WTC11 (cell line): ENCODE data around the gene CACNB4. TPM values are rescaled to one million over a fixed set of nuclear protein-coding genes. Genes with fewer than 3 reads are reported as not detected.

Source experiments
- ATAC-seq: fragments of 200-7000 bp; cut with Tn5 transposase; 2 replicates; pipeline ENCODE4 v1.10.0; 2021; ENCODE audit warnings: mild to moderate bottlenecking, moderate library complexity
- CTCF ChIA-PET: fragments of 300-600 bp; sonication (Branson Sonifier 250); formaldehyde crosslinking; loops from one replicate; lab custom pipeline; 2021; ENCODE audit warnings: antibody characterized with exemption; lab: Charles Lee
- POLR2A ChIA-PET: fragments of 350-600 bp; sonication (Branson Sonifier 250); formaldehyde crosslinking; loops from one replicate; lab custom pipeline; 2021; ENCODE audit warnings: antibody characterized with exemption; lab: Charles Lee
- DNase-seq: peaks from one replicate; pipeline ENCODE4 v3.0.0; 2021; ENCODE audit warnings: low spot score
- H3K27ac Mint-ChIP-seq: 2 replicates; pipeline ENCODE4 v1.8.0; 2021; ENCODE audit warnings: mixed read lengths
- H3K27me3 Mint-ChIP-seq: 2 replicates; pipeline ENCODE4 v1.8.0; 2021; ENCODE audit warnings: low read depth, mild to moderate bottlenecking, moderate library complexity, mixed read lengths
- H3K36me3 Mint-ChIP-seq: 2 replicates; pipeline ENCODE4 v1.8.0; 2021; ENCODE audit warnings: mixed read lengths
- H3K4me1 Mint-ChIP-seq: 2 replicates; pipeline ENCODE4 v1.8.0; 2022; ENCODE audit warnings: mixed read lengths
- H3K4me3 Mint-ChIP-seq: 2 replicates; pipeline ENCODE4 v1.8.0; 2021; ENCODE audit warnings: mild to moderate bottlenecking, moderate library complexity, mixed read lengths
- H3K9me3 Mint-ChIP-seq: 2 replicates; pipeline ENCODE4 v1.8.0; 2021; ENCODE audit warnings: mixed read lengths
- ELF4 ChIP-seq: sonication (generic); formaldehyde crosslinking; IDR thresholded peaks from 2 replicates; pipeline ENCODE4 v1.8.1; 2022; ENCODE audit warnings: low read depth, mild to moderate bottlenecking, moderate library complexity, missing genetic modification reagents
- FOXK1 ChIP-seq: sonication (generic); formaldehyde crosslinking; IDR thresholded peaks from 2 replicates; pipeline ENCODE4 v1.8.0; 2022; ENCODE audit warnings: mild to moderate bottlenecking, moderate library complexity, missing genetic modification reagents
- GABPB1 ChIP-seq: sonication (generic); formaldehyde crosslinking; IDR thresholded peaks from 2 replicates; pipeline ENCODE4 v1.8.1; 2023; ENCODE audit warnings: mild to moderate bottlenecking, missing genetic modification reagents
- GTF2I ChIP-seq: fragments of 250-450 bp; sonication (Bioruptor Pico); conservative IDR thresholded peaks from 2 replicates; pipeline ENCODE4 v1.4.0; 2021; ENCODE audit warnings: mild to moderate bottlenecking
- IRF2 ChIP-seq: sonication (generic); formaldehyde crosslinking; IDR thresholded peaks from 2 replicates; pipeline ENCODE4 v1.8.0; 2022; ENCODE audit warnings: low read depth, missing genetic modification reagents, borderline replicate concordance
- JUN ChIP-seq: sonication (generic); formaldehyde crosslinking; IDR thresholded peaks from 2 replicates; pipeline ENCODE4 v1.8.0; 2023; ENCODE audit warnings: mild to moderate bottlenecking, missing genetic modification reagents
- KAT7 ChIP-seq: sonication (generic); formaldehyde crosslinking; IDR thresholded peaks from 2 replicates; pipeline ENCODE4 v1.8.1; 2023; ENCODE audit warnings: missing genetic modification reagents, mild to moderate bottlenecking, borderline replicate concordance
- MYBL2 ChIP-seq: sonication (generic); formaldehyde crosslinking; IDR thresholded peaks from 2 replicates; pipeline ENCODE4 v1.8.1; 2023; ENCODE audit warnings: mild to moderate bottlenecking, moderate library complexity, missing genetic modification reagents
- NR3C1 ChIP-seq: sonication (generic); formaldehyde crosslinking; conservative IDR thresholded peaks from 2 replicates; pipeline ENCODE4 v1.8.1; 2023; ENCODE audit warnings: low read depth, mild to moderate bottlenecking, missing genetic modification reagents
- SP1 ChIP-seq: sonication (generic); formaldehyde crosslinking; conservative IDR thresholded peaks from 2 replicates; pipeline ENCODE4 v1.8.1; 2022; ENCODE audit warnings: missing genetic modification reagents
- TCF7 ChIP-seq: sonication (generic); formaldehyde crosslinking; IDR thresholded peaks from 2 replicates; pipeline ENCODE4 v1.8.0; 2022; ENCODE audit warnings: mild to moderate bottlenecking, low read depth, missing genetic modification reagents, moderate library complexity
- ZNF219 ChIP-seq: sonication (generic); formaldehyde crosslinking; IDR thresholded peaks from 2 replicates; pipeline ENCODE4 v1.8.0; 2023; ENCODE audit warnings: missing genetic modification reagents, mild to moderate bottlenecking, borderline replicate concordance
- total RNA-seq: library from RNA; stranded (reverse); gene quantifications from 3 replicates; pipeline ENCODE4 v1.2.3, GENCODE V29; 2021
- TF ChIP-seq, protein P1 (sequence below): sonication (generic); formaldehyde crosslinking; IDR thresholded peaks from 2 replicates; pipeline ENCODE4 v1.8.1; 2023; ENCODE audit warnings: mild to moderate bottlenecking, missing genetic modification reagents, moderate library complexity
- TF ChIP-seq, protein P2 (sequence below): sonication (generic); formaldehyde crosslinking; IDR thresholded peaks from 2 replicates; pipeline ENCODE4 v1.8.1; 2022; ENCODE audit warnings: low read depth, missing genetic modification reagents, borderline replicate concordance
- TF ChIP-seq, protein P3 (sequence below): sonication (generic); formaldehyde crosslinking; IDR thresholded peaks from 2 replicates; pipeline ENCODE4 v1.8.1; 2022; ENCODE audit warnings: low read depth, mild to moderate bottlenecking, moderate library complexity, missing genetic modification reagents, borderline replicate concordance
- TF ChIP-seq, protein P4 (sequence below): sonication (generic); formaldehyde crosslinking; IDR thresholded peaks from 2 replicates; pipeline ENCODE4 v1.8.1; 2023; ENCODE audit warnings: mild to moderate bottlenecking, missing genetic modification reagents
- TF ChIP-seq, protein P5 (sequence below): fragments of 250-450 bp; sonication (Bioruptor Pico); conservative IDR thresholded peaks from 2 replicates; pipeline ENCODE4 v1.9.0; 2021; ENCODE audit warnings: mild to moderate bottlenecking
- TF ChIP-seq, protein P6 (sequence below): sonication (generic); formaldehyde crosslinking; IDR thresholded peaks from 2 replicates; pipeline ENCODE4 v1.8.1; 2023; ENCODE audit warnings: mild to moderate bottlenecking, missing genetic modification reagents, borderline replicate concordance
- TF ChIP-seq, protein P7 (sequence below): sonication (generic); formaldehyde crosslinking; IDR thresholded peaks from 2 replicates; pipeline ENCODE4 v1.8.1; 2022; ENCODE audit warnings: missing genetic modification reagents, borderline replicate concordance
- TF ChIP-seq, protein P8 (sequence below): sonication (generic); formaldehyde crosslinking; IDR thresholded peaks from 2 replicates; pipeline ENCODE4 v1.8.0; 2023; ENCODE audit warnings: missing genetic modification reagents, mild to moderate bottlenecking, borderline replicate concordance

Gene CACNB4
- total RNA-seq, 1 experiment from 2014 or later: 4.7 TPM

DNA sequence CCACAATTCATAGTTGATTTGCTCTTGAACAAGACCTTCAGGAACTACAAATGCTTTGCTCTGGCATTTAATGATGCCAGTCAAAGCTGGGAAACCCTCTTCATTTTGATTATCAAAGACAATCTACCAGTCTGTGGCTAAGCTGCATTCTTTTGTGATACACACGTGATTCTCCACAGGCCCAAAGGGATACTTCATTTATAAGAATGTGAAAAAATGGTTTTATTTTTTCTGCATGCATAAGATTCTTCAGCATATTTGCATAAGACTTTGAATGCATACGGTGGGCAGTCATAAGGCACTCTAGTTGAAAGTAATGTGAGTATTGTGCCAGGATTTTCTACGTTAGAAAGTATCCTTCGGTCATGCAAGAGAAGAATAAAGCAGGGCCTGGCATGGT is 237.7 kb downstream of the CACNB4 start:
- Mint-ChIP-seq H3K27me3 (no peaks in the 10 kb centered on the region), H3K4me1 (peaks cover 2% of the 10 kb centered on the region; the same call in 1 of the 2 replicates), H3K27ac (no peak overlapping the region), H3K36me3 (no peaks in the 10 kb centered on the region), H3K4me3 (no peak overlapping the region), H3K9me3 (no peaks in the 10 kb centered on the region)
- ATAC-seq (no peak), DNase-seq (no peak)
- CTCF ChIA-PET: no interaction called here
- TF ChIP-seq KAT7 (CRISPR knock-in tag) (no peak), IRF2 (CRISPR knock-in tag) (no peak), SP1 (CRISPR knock-in tag) (no peak), MYBL2 (CRISPR knock-in tag) (no peak), ZNF219 (CRISPR knock-in tag) (no peak), GABPB1 (no peak), GTF2I (CRISPR knock-in tag) (no peak), FOXK1 (no peak), JUN (CRISPR knock-in tag) (no peak), TCF7 (CRISPR knock-in tag) (no peak), NR3C1 (CRISPR knock-in tag) (no peak), ELF4 (CRISPR knock-in tag) (no peak)
- TF ChIP-seq, protein P1, sequence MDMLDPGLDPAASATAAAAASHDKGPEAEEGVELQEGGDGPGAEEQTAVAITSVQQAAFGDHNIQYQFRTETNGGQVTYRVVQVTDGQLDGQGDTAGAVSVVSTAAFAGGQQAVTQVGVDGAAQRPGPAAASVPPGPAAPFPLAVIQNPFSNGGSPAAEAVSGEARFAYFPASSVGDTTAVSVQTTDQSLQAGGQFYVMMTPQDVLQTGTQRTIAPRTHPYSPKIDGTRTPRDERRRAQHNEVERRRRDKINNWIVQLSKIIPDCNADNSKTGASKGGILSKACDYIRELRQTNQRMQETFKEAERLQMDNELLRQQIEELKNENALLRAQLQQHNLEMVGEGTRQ (CRISPR knock-in tag): no peak
- TF ChIP-seq, protein P2, sequence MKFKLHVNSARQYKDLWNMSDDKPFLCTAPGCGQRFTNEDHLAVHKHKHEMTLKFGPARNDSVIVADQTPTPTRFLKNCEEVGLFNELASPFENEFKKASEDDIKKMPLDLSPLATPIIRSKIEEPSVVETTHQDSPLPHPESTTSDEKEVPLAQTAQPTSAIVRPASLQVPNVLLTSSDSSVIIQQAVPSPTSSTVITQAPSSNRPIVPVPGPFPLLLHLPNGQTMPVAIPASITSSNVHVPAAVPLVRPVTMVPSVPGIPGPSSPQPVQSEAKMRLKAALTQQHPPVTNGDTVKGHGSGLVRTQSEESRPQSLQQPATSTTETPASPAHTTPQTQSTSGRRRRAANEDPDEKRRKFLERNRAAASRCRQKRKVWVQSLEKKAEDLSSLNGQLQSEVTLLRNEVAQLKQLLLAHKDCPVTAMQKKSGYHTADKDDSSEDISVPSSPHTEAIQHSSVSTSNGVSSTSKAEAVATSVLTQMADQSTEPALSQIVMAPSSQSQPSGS (CRISPR knock-in tag): no peak
- TF ChIP-seq, protein P3, sequence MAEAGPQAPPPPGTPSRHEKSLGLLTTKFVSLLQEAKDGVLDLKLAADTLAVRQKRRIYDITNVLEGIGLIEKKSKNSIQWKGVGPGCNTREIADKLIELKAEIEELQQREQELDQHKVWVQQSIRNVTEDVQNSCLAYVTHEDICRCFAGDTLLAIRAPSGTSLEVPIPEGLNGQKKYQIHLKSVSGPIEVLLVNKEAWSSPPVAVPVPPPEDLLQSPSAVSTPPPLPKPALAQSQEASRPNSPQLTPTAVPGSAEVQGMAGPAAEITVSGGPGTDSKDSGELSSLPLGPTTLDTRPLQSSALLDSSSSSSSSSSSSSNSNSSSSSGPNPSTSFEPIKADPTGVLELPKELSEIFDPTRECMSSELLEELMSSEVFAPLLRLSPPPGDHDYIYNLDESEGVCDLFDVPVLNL (CRISPR knock-in tag): no peak
- TF ChIP-seq, protein P4, sequence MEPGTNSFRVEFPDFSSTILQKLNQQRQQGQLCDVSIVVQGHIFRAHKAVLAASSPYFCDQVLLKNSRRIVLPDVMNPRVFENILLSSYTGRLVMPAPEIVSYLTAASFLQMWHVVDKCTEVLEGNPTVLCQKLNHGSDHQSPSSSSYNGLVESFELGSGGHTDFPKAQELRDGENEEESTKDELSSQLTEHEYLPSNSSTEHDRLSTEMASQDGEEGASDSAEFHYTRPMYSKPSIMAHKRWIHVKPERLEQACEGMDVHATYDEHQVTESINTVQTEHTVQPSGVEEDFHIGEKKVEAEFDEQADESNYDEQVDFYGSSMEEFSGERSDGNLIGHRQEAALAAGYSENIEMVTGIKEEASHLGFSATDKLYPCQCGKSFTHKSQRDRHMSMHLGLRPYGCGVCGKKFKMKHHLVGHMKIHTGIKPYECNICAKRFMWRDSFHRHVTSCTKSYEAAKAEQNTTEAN (CRISPR knock-in tag): no peak
- TF ChIP-seq, protein P5, sequence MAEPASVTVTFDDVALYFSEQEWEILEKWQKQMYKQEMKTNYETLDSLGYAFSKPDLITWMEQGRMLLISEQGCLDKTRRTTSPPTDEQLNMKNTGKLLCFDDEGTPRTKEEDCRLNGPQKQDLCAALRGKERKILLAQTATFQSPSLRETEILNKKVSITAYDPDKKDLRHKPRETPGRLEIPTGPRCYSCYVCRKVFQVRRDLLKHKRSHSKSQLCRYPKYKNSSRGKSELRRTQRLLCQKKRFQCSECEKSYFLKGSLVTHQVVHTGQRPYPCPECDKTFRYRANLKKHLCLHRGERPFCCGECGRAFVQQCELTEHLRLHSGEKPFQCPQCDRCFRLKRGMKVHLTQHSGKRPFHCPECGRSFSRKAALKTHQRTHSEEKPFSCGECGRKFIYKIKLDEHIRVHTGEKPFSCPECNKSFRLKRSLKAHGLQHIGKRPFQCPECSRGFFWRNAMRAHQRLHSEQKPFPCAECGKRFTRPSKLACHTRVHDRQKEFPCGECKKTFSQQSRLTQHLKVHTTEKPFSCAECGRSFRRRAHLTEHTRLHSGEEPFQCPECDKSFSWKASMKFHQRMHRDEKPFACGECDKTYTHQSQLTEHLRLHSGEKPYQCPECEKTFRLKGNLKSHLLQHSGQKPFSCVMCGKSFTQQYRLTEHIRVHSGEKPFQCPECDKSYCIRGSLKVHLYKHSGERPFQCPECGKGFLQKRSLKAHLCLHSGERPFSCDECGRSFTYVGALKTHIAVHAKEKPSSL (CRISPR knock-in tag): no peak
- TF ChIP-seq, protein P6, sequence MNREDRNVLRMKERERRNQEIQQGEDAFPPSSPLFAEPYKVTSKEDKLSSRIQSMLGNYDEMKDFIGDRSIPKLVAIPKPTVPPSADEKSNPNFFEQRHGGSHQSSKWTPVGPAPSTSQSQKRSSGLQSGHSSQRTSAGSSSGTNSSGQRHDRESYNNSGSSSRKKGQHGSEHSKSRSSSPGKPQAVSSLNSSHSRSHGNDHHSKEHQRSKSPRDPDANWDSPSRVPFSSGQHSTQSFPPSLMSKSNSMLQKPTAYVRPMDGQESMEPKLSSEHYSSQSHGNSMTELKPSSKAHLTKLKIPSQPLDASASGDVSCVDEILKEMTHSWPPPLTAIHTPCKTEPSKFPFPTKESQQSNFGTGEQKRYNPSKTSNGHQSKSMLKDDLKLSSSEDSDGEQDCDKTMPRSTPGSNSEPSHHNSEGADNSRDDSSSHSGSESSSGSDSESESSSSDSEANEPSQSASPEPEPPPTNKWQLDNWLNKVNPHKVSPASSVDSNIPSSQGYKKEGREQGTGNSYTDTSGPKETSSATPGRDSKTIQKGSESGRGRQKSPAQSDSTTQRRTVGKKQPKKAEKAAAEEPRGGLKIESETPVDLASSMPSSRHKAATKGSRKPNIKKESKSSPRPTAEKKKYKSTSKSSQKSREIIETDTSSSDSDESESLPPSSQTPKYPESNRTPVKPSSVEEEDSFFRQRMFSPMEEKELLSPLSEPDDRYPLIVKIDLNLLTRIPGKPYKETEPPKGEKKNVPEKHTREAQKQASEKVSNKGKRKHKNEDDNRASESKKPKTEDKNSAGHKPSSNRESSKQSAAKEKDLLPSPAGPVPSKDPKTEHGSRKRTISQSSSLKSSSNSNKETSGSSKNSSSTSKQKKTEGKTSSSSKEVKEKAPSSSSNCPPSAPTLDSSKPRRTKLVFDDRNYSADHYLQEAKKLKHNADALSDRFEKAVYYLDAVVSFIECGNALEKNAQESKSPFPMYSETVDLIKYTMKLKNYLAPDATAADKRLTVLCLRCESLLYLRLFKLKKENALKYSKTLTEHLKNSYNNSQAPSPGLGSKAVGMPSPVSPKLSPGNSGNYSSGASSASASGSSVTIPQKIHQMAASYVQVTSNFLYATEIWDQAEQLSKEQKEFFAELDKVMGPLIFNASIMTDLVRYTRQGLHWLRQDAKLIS (CRISPR knock-in tag): no peak
- TF ChIP-seq, protein P7, sequence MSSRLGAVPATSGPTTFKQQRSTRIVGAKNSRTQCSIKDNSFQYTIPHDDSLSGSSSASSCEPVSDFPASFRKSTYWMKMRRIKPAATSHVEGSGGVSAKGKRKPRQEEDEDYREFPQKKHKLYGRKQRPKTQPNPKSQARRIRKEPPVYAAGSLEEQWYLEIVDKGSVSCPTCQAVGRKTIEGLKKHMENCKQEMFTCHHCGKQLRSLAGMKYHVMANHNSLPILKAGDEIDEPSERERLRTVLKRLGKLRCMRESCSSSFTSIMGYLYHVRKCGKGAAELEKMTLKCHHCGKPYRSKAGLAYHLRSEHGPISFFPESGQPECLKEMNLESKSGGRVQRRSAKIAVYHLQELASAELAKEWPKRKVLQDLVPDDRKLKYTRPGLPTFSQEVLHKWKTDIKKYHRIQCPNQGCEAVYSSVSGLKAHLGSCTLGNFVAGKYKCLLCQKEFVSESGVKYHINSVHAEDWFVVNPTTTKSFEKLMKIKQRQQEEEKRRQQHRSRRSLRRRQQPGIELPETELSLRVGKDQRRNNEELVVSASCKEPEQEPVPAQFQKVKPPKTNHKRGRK: no peak
- TF ChIP-seq, protein P8, sequence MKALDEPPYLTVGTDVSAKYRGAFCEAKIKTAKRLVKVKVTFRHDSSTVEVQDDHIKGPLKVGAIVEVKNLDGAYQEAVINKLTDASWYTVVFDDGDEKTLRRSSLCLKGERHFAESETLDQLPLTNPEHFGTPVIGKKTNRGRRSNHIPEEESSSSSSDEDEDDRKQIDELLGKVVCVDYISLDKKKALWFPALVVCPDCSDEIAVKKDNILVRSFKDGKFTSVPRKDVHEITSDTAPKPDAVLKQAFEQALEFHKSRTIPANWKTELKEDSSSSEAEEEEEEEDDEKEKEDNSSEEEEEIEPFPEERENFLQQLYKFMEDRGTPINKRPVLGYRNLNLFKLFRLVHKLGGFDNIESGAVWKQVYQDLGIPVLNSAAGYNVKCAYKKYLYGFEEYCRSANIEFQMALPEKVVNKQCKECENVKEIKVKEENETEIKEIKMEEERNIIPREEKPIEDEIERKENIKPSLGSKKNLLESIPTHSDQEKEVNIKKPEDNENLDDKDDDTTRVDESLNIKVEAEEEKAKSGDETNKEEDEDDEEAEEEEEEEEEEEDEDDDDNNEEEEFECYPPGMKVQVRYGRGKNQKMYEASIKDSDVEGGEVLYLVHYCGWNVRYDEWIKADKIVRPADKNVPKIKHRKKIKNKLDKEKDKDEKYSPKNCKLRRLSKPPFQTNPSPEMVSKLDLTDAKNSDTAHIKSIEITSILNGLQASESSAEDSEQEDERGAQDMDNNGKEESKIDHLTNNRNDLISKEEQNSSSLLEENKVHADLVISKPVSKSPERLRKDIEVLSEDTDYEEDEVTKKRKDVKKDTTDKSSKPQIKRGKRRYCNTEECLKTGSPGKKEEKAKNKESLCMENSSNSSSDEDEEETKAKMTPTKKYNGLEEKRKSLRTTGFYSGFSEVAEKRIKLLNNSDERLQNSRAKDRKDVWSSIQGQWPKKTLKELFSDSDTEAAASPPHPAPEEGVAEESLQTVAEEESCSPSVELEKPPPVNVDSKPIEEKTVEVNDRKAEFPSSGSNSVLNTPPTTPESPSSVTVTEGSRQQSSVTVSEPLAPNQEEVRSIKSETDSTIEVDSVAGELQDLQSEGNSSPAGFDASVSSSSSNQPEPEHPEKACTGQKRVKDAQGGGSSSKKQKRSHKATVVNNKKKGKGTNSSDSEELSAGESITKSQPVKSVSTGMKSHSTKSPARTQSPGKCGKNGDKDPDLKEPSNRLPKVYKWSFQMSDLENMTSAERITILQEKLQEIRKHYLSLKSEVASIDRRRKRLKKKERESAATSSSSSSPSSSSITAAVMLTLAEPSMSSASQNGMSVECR (CRISPR knock-in tag): no peak
- POLR2A ChIA-PET: no interaction called here
